AG09309 (cell line): ENCODE data around the gene AUTS2.
"Not testable (repeated sequence)": the region's sequence is repeated elsewhere in the genome, so short reads cannot be mapped to it uniquely, and the experiment has no call there.

Source experiments
- DNase-seq: peaks from one replicate; pipeline ENCODE4 v3.0.0-alpha.2; 2010; ENCODE audit warnings: low read depth
- H3K4me3 ChIP-seq: 2 replicates; pipeline ENCODE4 v1.5.1; 2011; ENCODE audit warnings: mild to moderate bottlenecking, low read depth, low read length, moderate library complexity; ENCODE audit not compliant: control insufficient read depth
- CTCF ChIP-seq: IDR thresholded peaks from 2 replicates; pipeline ENCODE4 v1.5.1; 2011; ENCODE audit warnings: mild to moderate bottlenecking, low read depth, low read length, inconsistent platforms; ENCODE audit not compliant: insufficient read depth, control insufficient read depth; ENCODE audit errors: missing control alignments

AUTS2 gene

GRCh38 chr7:70812511-70812910, 1214.2 kb downstream of the AUTS2 start:
- no peak for DNase-seq
- H3K4me3 ChIP-seq: no peak overlapping the region
- TF ChIP-seq CTCF: peak; percentile 26

- H3K4me3 ChIP-seq, DNase-seq: not testable (repeated sequence)
Measured at GRCh38 chr7:70822490-70822889, 1224.2 kb downstream of the AUTS2 start.

- TF ChIP-seq CTCF: peak; percentile 90
- DNase-seq: no peak
- no peak overlapping the region; the same call in 1 of the 2 replicates for H3K4me3 ChIP-seq
Measured at GRCh38 chr7:70829221-70830059, 1231.2 kb downstream of the AUTS2 start.

GRCh38 chr7:70830060-70830395, 1231.8 kb downstream of the AUTS2 start:
- no peak for DNase-seq
- H3K4me3 ChIP-seq: no peak overlapping the region
- TF ChIP-seq CTCF: no peak

- H3K4me3 ChIP-seq: no peak overlapping the region
- TF ChIP-seq CTCF: no peak
- DNase-seq: no peak
Measured at GRCh38 chr7:70830426-70830825, 1232.2 kb downstream of the AUTS2 start.

- DNase-seq: no peak
- no peak overlapping the region for H3K4me3 ChIP-seq
- TF ChIP-seq CTCF: no peak
Measured at GRCh38 chr7:70833726-70834125, 1235.5 kb downstream of the AUTS2 start.

GRCh38 chr7:70834424-70834823, 1236.1 kb downstream of the AUTS2 start:
- DNase-seq: no peak
- no peak overlapping the region for H3K4me3 ChIP-seq
- no peak for TF ChIP-seq CTCF
